GM19240 (cell line): ENCODE measurements around the gene GNB5.

Experiments used
- DNase-seq: peaks from one replicate; pipeline ENCODE4 v3.0.0; 2011; ENCODE audit warnings: low spot score; ENCODE audit not compliant: insufficient read length

The GNB5 gene

GRCh38 chr15:52207191-52207590 is 16.0 kb upstream of the GNB5 start:
- no peak for DNase-seq

GRCh38 chr15:52206446-52206845 is 15.3 kb upstream of the GNB5 start:
- DNase-seq, result no peak

DNA sequence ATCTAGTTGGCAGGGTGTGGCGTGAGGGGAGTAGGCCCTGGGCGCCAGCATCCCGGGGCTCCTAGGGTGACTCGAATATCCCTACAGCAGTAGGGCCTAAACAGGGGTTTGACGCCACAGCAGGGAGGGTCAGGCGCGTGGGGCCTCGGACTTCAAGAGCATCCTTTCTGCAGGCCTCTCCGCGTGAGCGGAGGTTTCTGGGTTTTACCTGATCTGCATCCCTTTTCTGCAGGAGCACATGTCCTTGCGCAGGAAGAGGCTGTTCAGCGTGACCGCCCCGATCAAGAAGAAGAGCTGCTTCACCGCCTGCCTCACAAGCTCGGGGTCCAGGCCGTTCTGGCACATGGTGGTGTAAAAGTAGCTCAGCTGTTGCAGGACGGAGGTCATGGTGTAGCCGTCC is 13.5 kb upstream of the GNB5 start:
- no peak for DNase-seq

DNA sequence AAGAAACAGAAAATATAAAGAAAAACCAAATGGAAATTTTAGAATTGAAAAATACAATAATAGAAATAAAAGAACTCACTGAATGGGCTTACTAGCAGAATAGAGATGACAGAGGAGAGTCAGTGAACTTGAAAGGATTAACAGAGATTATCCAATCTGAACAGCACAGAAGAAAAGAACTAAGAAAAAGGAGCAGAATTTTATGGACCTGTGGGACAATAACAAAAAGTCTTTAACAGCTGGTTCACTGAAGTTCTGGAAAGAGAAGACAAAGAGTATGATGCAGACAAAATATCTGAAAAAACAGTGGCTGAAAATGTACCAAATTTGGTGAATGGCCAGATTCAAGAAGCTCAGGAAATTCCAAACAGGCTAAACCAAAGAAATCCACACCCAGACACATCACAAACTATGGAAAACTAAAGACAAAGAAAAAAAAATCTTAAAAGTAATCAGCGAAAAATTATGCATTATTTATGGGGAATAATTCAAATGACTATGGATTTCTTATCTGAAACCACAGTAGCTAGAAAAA is 9.7 kb upstream of the GNB5 start:
- DNase-seq, result no peak

- no peak for DNase-seq
These were observed 8.1 kb upstream of the GNB5 start for GRCh38 chr15:52199271-52199670.

GRCh38 chr15:52196891-52197290 is 5.7 kb upstream of the GNB5 start:
- no peak for DNase-seq

GRCh38 chr15:52193791-52194190 is 2.6 kb upstream of the GNB5 start:
- DNase-seq, result no peak

DNA sequence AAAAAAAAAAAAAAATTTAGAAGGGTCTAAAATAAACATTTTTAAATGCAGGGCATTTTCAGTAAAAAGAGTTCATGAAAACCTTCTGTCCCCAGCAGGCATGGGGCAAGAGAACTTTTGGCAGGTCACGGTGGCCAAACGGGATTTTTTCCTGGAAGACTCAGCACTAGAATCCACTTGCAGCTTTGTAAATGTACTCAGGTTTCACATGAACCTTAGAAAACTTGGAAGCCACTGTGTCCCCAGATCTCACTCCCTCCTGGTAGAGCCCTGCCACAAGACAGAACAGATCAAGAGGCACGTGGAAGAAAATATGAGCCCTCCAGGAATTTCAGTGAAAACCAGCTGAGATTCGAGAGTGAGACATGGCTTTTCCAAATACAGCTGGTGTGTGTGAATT is 2.1 kb upstream of the GNB5 start:
- no peak for DNase-seq

DNA sequence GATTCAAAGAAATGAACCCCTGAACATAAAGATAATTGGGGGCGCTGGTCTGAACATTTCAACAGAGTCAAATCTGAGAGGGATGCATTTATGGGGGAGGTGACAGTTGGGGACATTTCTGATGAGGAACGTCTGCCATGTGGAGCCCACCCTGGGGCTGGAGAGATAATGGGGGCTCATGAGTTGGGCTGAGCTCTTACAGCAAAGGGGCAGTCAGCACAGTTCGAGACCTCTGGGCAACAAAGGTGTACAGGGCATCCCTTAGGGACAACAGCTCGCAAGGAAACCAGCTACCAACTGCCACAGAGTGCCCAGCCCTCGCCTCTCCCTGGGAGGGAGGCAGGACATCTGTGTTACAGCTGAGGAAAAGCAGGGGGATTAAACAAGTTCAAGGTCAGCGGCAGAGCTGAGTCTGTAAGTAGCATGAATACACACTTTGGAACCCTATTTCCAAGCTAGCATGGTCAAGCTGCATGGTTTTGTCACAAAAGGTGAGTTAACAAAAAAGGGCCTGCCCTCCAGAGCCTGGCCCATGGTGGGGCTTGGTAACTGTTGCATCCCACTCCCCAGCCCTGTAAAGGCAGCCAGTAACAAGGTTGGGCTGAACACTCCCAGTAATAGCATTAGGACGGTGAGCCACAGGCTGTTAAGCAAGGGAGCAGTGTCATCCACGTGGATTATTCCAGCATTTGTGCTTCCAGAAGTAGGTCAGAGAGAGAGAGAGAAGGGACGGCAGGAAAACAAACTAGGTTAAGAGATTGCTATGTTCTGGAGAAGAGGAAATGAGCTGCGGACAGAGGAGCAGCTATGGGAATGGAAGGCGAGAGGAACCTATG is 4.3 kb downstream of the GNB5 start:
- DNase-seq, result no peak

DNA sequence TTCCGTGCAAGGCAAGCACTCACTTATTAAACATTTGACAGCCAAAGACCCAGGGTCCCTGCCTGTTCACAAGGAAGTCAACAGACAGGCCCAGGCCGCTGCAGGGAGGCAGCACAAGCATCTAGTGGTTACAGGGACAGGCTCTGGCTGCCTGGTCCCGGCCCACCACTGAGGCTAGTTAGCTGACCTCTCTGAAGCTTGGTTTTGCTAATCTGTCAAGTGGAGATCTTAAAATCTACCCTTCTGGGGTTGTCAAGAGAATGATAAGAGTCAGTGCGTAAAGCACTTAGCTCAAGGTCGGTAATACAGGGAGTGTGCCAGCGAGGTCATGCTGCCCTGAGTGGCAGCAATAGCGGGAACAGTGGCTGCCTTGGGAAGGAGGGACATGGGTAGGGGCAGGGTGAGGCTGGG is 6.0 kb downstream of the GNB5 start:
- DNase-seq, result no peak

DNA sequence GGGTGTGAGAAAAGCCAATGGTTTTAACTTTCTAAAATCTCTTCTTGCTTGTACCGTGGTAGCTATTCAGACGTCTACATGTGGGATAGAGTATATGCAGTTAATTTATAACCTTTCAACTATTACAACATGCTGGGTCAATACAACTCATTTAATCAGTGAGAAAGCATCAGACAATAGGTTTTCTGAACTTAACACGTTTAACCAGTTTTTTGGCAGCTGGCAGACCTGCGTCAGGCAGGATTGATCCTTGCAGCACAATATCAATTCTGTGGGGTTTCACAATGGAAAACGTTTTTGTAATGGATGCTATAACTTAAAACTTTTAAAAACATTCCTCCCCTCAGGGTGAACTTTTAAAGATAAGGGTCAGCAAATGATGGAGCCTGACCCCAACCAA is 6.5 kb downstream of the GNB5 start:
- no peak for DNase-seq

- no peak for DNase-seq
These were observed 7.5 kb downstream of the GNB5 start for GRCh38 chr15:52183562-52184173.

GRCh38 chr15:52181938-52182780 is 9.0 kb downstream of the GNB5 start:
- no peak for DNase-seq

DNA sequence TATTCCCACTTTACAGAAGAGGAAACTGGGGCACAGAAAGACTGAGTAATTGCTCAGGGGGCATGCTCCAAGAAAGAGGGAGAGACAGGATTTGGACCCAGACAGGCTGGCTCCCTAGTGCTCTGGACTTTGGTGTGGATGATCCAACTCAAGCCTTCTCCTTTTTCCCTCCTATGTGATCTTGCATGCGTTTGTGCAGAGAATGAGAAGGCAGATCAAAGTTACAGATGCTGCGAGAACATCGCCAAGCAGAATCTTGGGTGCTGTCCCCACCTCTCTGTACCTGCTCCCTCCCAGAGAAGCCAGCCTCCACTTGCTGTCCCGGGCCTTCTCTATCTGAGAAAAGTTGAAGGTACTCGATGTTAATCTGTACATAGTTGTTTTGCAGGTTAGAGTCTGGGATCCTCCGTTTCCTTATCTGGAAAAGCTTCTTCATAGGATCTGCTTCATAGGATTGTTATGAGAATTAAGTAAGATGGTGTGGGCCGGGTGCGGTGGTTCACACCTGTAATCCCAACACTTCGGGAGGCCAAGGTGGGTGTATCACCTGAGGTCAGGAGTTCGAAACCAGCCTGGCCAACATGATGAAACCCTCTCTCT is 10.2 kb downstream of the GNB5 start:
- no peak for DNase-seq

GRCh38 chr15:52180196-52180835 is 10.9 kb downstream of the GNB5 start:
- peak; percentile 33 for DNase-seq

DNA sequence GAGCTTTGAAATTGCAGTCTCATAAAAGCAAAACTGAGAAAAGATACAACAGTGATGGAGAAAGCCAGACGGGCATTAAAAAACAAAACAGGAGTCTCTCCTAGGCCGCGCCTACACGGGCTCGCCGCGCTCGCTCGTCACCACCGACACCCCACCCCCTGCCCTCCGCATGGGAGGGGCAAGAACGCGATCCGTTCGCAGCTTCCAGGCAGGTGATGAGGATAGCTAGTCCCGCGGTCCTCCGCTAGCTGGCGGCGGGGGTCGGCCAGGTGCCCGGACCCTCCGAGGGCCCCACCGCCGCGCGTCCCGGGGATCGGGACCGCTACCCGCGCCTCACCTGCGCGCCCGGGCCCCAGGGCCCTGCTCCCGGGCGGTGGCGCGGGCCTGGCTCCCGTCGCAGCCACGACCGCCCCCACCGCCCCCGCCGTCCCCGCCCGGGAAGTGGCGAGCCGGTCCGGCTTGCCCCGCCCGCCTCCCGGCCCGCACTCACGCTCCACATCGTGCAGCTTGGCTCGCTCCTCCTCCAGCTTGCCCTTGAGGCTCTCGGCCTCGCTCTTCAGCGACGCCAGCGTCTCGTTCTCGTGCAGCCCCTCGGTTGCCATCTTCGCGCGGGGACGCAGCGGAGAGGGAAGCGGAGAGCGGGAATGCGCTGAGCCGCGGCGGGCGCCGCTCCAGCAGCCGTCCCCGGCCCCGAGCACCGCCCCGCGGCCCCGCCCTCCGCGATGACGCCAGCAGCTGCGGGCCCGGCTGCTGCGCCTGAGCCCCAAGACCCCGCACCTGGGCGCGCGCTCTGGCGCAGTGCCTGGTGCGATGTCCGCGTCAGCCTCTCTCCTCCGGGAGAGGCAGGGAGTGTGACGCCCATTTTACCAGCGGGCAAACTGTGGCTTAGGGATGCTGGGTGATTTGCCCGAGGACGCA is 11.7 kb downstream of the GNB5 start:
- DNase-seq, result peak; percentile 77

DNA sequence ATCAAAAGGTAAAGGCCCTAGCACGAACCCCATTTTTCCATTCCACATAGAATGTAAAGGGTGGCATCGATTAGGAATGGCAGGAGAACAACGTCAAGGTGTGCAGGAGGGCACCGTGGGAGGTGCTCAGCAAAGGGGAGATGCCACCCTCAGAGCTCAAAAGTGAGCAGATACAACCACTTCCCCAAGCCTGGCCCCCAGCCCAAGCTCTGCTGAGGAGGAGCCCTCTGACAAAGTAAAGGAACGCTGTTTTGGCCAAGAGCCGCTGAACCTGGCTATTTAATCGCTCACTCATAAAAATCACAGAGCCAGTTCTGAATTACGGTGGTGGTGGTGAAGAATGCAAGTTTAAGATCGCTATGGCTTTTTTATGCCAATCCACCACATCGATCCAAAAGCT is 12.4 kb downstream of the GNB5 start:
- DNase-seq, result no peak

- no peak for DNase-seq
These were observed 18.3 kb downstream of the GNB5 start for GRCh38 chr15:52172869-52173268.

DNA sequence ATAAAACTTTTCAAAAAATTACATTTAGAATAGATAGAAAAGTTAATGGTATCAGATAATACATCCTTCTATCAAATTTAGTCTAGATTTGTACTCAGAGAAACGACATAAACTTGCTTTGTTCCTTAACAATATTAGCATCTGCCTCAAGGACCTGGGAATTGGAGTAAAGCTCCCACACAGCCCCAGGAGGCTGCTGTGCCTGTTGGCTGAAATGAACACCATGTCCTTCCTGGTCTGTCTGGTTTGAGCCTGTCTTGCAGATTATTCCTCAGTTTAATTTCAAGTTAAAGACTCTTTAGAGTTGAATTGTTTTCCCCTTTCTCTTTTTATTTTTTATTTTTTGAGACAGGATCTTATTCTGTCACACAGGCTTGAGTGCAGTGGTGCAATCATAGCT is 19.4 kb downstream of the GNB5 start:
- no peak for DNase-seq

DNA sequence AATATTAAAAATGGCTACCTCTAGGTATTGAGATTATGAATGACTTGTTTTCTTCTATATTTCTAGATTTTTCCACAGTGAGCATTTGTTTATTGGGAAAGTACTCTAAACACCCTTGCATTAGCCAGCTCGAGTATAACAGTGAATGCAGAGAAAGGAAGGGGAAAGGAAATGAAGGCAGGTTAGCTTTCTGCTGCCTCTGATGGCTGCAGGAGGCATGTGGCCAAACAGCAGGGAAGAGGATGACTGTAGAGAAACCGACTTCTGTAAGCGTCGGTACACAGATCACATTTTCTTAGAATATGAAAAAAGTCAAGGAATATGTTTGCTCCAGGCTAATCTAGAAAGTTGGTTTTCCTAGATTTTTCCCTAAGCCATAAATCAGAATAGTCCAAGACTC is 19.8 kb downstream of the GNB5 start:
- no peak for DNase-seq
